Stimulated activated CD8-positive, alpha-beta memory T cell treated with anti-CD3 and anti-CD28 coated beads, Interleukin-2, amount 100 ng/mL, for 48 hours (primary cell): ENCODE measurements around the gene CIAPIN1.

ENCODE experiments used
- DNase-seq, 2 donors: peaks; one replicate each; pipeline ENCODE4 v3.0.0-alpha.2; 2020; ENCODE audit warnings: low read depth in 2 of 2

The CIAPIN1 gene

GRCh38 chr16:57476546-57477410, 29.6 kb upstream of the CIAPIN1 start:
- DNase-seq, result no peak

GRCh38 chr16:57475711-57476339, 28.6 kb upstream of the CIAPIN1 start:
- DNase-seq, result peak; percentile 72 to 73

- no peak for DNase-seq
Measured at GRCh38 chr16:57474671-57475661, 27.8 kb upstream of the CIAPIN1 start.

- DNase-seq, result no peak
Measured at GRCh38 chr16:57473906-57474305, 26.7 kb upstream of the CIAPIN1 start.

- no peak for DNase-seq
Measured at GRCh38 chr16:57473176-57473840, 26.1 kb upstream of the CIAPIN1 start.

- no peak for DNase-seq
Measured at GRCh38 chr16:57472665-57473060, 25.5 kb upstream of the CIAPIN1 start.

- DNase-seq, result no peak
Measured at GRCh38 chr16:57471852-57472664, 24.9 kb upstream of the CIAPIN1 start.

- no peak for DNase-seq
Measured at GRCh38 chr16:57471209-57471608, 24.0 kb upstream of the CIAPIN1 start.

- no peak for DNase-seq
Measured at GRCh38 chr16:57470711-57471110, 23.5 kb upstream of the CIAPIN1 start.

- no peak for DNase-seq
Measured at GRCh38 chr16:57469917-57470470, 22.8 kb upstream of the CIAPIN1 start.

- no peak for DNase-seq
Measured at GRCh38 chr16:57469046-57469445, 21.9 kb upstream of the CIAPIN1 start.

- no peak for DNase-seq
Measured at GRCh38 chr16:57468346-57468745, 21.2 kb upstream of the CIAPIN1 start.

GRCh38 chr16:57464523-57464922, 17.3 kb upstream of the CIAPIN1 start:
- DNase-seq, result no peak

GRCh38 chr16:57462978-57463362, 15.8 kb upstream of the CIAPIN1 start:
- DNase-seq, result no peak

- peak; percentile 86 to 91 for DNase-seq
Measured at GRCh38 chr16:57462209-57462977, 15.2 kb upstream of the CIAPIN1 start, which contains the start of gene POLR2C. Gene POLR2C, plus strand, starts transcription at chr16:57462679. Its CDS starts 46 bp downstream, at chr16:57462725.

GRCh38 chr16:57452021-57452420, 4.8 kb upstream of the CIAPIN1 start:
- no peak for DNase-seq

GRCh38 chr16:57446531-57447185, 527 bp downstream of the CIAPIN1 start:
- DNase-seq, result no peak

- no peak for DNase-seq
Measured at GRCh38 chr16:57445510-57445909, 1.7 kb downstream of the CIAPIN1 start.

- no peak for DNase-seq
Measured at GRCh38 chr16:57444711-57445110, 2.5 kb downstream of the CIAPIN1 start.
